Adrenal gland (tissue), 5 donors: ENCODE results near the gene CAMK1D.

ENCODE experiments used
- POLR2A ChIP-seq, 2 donors: fragments of 450-650 bp; IDR thresholded peaks; one replicate each; pipeline ENCODE4 v1.6.1; 2017; ENCODE audit warnings: antibody characterized with exemption in 2 of 2, mild to moderate bottlenecking in 2 of 2, moderate library complexity in 1 of 2
- TF ChIP-seq, protein P1 (sequence below), 6 experiments: fragments of 450-650 bp in 4 of 6; fragments of 200-600 bp in 2 of 6; sonication (generic) in 1 of 6; IDR thresholded peaks; 1 replicate in 5 of 6; 2 replicates in 1 of 6; pipeline versions ENCODE4 v1.5.1 to v1.8.0; 2016 to 2021; ENCODE audit warnings: antibody characterized with exemption in 6 of 6, mild to moderate bottlenecking in 2 of 6, moderate library complexity in 1 of 6
- donor health status: DM: no; HTN: no; CAD: no.

DNA sequence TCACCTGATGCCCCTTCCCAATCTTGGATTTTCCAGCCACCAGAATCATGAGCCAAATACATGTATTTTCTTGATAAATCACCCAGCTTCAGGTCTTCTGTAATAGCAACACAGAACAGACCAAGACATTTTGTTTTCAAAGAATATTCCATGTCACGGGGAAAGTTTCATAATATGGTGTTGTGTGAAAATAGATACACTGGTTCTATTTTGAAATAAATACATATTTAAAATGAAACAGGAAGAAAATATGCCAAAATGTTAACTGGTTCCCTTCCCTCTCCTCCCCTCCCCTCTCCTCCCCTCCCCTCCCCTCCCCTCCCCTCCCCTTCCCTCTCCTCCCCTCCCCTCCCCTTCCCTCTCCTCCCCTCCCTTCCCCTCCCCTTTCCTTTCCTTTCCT lies 30.3 kb upstream of the CAMK1D start:
- TF ChIP-seq, protein P1, sequence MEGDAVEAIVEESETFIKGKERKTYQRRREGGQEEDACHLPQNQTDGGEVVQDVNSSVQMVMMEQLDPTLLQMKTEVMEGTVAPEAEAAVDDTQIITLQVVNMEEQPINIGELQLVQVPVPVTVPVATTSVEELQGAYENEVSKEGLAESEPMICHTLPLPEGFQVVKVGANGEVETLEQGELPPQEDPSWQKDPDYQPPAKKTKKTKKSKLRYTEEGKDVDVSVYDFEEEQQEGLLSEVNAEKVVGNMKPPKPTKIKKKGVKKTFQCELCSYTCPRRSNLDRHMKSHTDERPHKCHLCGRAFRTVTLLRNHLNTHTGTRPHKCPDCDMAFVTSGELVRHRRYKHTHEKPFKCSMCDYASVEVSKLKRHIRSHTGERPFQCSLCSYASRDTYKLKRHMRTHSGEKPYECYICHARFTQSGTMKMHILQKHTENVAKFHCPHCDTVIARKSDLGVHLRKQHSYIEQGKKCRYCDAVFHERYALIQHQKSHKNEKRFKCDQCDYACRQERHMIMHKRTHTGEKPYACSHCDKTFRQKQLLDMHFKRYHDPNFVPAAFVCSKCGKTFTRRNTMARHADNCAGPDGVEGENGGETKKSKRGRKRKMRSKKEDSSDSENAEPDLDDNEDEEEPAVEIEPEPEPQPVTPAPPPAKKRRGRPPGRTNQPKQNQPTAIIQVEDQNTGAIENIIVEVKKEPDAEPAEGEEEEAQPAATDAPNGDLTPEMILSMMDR (IDR thresholded peaks at IDR 0.05), result no peak
- TF ChIP-seq POLR2A (IDR thresholded peaks at IDR 0.05), result no peak
